ENCODE measurements around the gene RAB15.

RAB15 gene

GRCh38 chr14:64971943-64972791 is at the start of gene RAB15:
Gene RAB15, minus strand, starts transcription at chr14:64972336. Its CDS starts 260 bp downstream, at chr14:64972076.
- peak; percentile 85 for DNase-seq (ENCODE audit: low spot score)

GRCh38 chr14:65019944-65020566 is 47.9 kb upstream of the RAB15 start:
- DNase-seq (ENCODE audit: low spot score): peak; percentile 33

- no peak for DNase-seq (ENCODE audit: low spot score)
These were observed 44.3 kb upstream of the RAB15 start for GRCh38 chr14:65016471-65016870.

- no peak for DNase-seq (ENCODE audit: low spot score)
These were observed 43.3 kb upstream of the RAB15 start for GRCh38 chr14:65015391-65015790.

GRCh38 chr14:65012353-65012752 is 40.2 kb upstream of the RAB15 start:
- no peak for DNase-seq (ENCODE audit: low spot score)

GRCh38 chr14:65011538-65011937 is 39.4 kb upstream of the RAB15 start:
- no peak for DNase-seq (ENCODE audit: low spot score)

GRCh38 chr14:65010211-65010931 is 38.2 kb upstream of the RAB15 start:
- no peak for DNase-seq (ENCODE audit: low spot score)

- no peak for DNase-seq (ENCODE audit: low spot score)
These were observed 35.1 kb upstream of the RAB15 start for GRCh38 chr14:65007202-65007601.

GRCh38 chr14:65006261-65006721 is 34.2 kb upstream of the RAB15 start:
- no peak for DNase-seq (ENCODE audit: low spot score)

GRCh38 chr14:65003394-65003793 is 31.3 kb upstream of the RAB15 start:
- no peak for DNase-seq (ENCODE audit: low spot score)

GRCh38 chr14:65002586-65003210 is 30.6 kb upstream of the RAB15 start:
- DNase-seq (ENCODE audit: low spot score): no peak

GRCh38 chr14:65001723-65002122 is 29.6 kb upstream of the RAB15 start:
- no peak for DNase-seq (ENCODE audit: low spot score)

- DNase-seq (ENCODE audit: low spot score): no peak
These were observed 28.9 kb upstream of the RAB15 start for GRCh38 chr14:65000898-65001591.

- DNase-seq (ENCODE audit: low spot score): no peak
These were observed 26.4 kb upstream of the RAB15 start for GRCh38 chr14:64998455-64998931.

- no peak for DNase-seq (ENCODE audit: low spot score)
These were observed 25.1 kb upstream of the RAB15 start for GRCh38 chr14:64997108-64997794.

- DNase-seq (ENCODE audit: low spot score): no peak
These were observed 23.2 kb upstream of the RAB15 start for GRCh38 chr14:64995291-64995690.

- DNase-seq (ENCODE audit: low spot score): no peak
These were observed 22.4 kb upstream of the RAB15 start for GRCh38 chr14:64994540-64994939.

- no peak for DNase-seq (ENCODE audit: low spot score)
These were observed 21.3 kb upstream of the RAB15 start for GRCh38 chr14:64993266-64993930.

- no peak for DNase-seq (ENCODE audit: low spot score)
These were observed 20.3 kb upstream of the RAB15 start for GRCh38 chr14:64992328-64992885.

GRCh38 chr14:64990939-64991338 is 18.8 kb upstream of the RAB15 start:
- no peak for DNase-seq (ENCODE audit: low spot score)
